OCI-LY3 (cell line): Measurements from ENCODE around the gene L3HYPDH.

ENCODE experiments used
- H2AFZ ChIP-seq: fragments of 200-600, 300-600 bp; shearing (Covaris generic); 2 replicates; pipeline ENCODE4 v1.6.0; 2014; ENCODE audit warnings: antibody characterized with exemption, low read depth, low read length
- H3K27ac ChIP-seq: fragments of 200-600, 300-600 bp; sonication (generic); 2 replicates; pipeline ENCODE4 v1.5.1; 2014; ENCODE audit warnings: mild to moderate bottlenecking, low read length, moderate library complexity, mixed read lengths
- H3K27me3 ChIP-seq: fragments of 200-600, 300-600 bp; sonication (generic); 2 replicates; pipeline ENCODE4 v1.6.1; 2014; ENCODE audit warnings: low read depth, low read length, mixed read lengths
- H3K36me3 ChIP-seq: fragments of 200-600, 300-600 bp; sonication (generic); replicated peaks from 2 replicates; pipeline ENCODE3; 2014; ENCODE audit warnings: low read depth, low read length, mixed read lengths
- H3K4me1 ChIP-seq: fragments of 300-600, 200-600 bp; sonication (generic); 2 replicates; pipeline ENCODE4 v1.6.1; 2014; ENCODE audit warnings: low read length, mixed read lengths
- H3K4me2 ChIP-seq: fragments of 200-600, 300-600 bp; sonication (generic); 2 replicates; pipeline ENCODE4 v1.6.1; 2014; ENCODE audit warnings: low read length, mixed read lengths
- H3K4me3 ChIP-seq: fragments of 300-600, 200-600 bp; sonication (generic); 2 replicates; pipeline ENCODE4 v1.5.1; 2014; ENCODE audit warnings: antibody characterized with exemption, mild to moderate bottlenecking, low read length, moderate library complexity
- H3K79me2 ChIP-seq: fragments of 300-600, 200-600 bp; shearing (Covaris generic); 2 replicates; pipeline ENCODE4 v1.6.1; 2014; ENCODE audit warnings: mild to moderate bottlenecking, low read length, mixed read lengths
- H3K9ac ChIP-seq: fragments of 300-600, 200-600 bp; shearing (Covaris generic); 2 replicates; pipeline ENCODE4 v1.6.0; 2014; ENCODE audit warnings: mild to moderate bottlenecking, low read length, moderate library complexity
- H3K9me3 ChIP-seq: fragments of 200-600, 300-600 bp; shearing (Covaris generic); 2 replicates; pipeline ENCODE4 v1.6.1; 2014; ENCODE audit warnings: low read length, mixed read lengths; ENCODE audit not compliant: insufficient read depth
- H4K20me1 ChIP-seq: fragments of 200-600, 300-600 bp; sonication (generic); 2 replicates; pipeline ENCODE4 v1.6.1; 2016; ENCODE audit warnings: low read length, mixed read lengths; ENCODE audit not compliant: insufficient read depth
- CTCF ChIP-seq: fragments of 200-600, 300-600 bp; sonication (generic); IDR thresholded peaks from 2 replicates; pipeline ENCODE4 v1.5.1; 2014; ENCODE audit warnings: antibody characterized with exemption, low read length, low read depth
- EZH2phosphoT487 ChIP-seq: fragments of 200-600 bp; shearing (Covaris generic); IDR thresholded peaks from 2 replicates; pipeline ENCODE4 v1.6.1; 2018; ENCODE audit warnings: antibody characterized with exemption, mixed run types, low read depth

The L3HYPDH gene

GRCh38 chr14:59460378-59460777 is 23.8 kb downstream of the L3HYPDH start:
- no peak overlapping the region for H3K27ac ChIP-seq
- H3K9me3 ChIP-seq: no peaks in the 10 kb centered on the region
- no peaks in the 10 kb centered on the region for H3K79me2 ChIP-seq
- no peaks in the 10 kb centered on the region for H3K4me1 ChIP-seq
- no peak overlapping the region for H2AFZ ChIP-seq
- TF ChIP-seq CTCF (no peak), EZH2phosphoT487 (no peak)
- peaks cover 40% of the 10 kb centered on the region for H3K36me3 ChIP-seq
- no peaks in the 10 kb centered on the region for H4K20me1 ChIP-seq
- H3K9ac ChIP-seq: no peak overlapping the region
- no peaks in the 10 kb centered on the region for H3K27me3 ChIP-seq
- H3K4me3 ChIP-seq: no peak overlapping the region
- H3K4me2 ChIP-seq: no peak overlapping the region

GRCh38 chr14:59458486-59458885 is 25.7 kb downstream of the L3HYPDH start:
- Histone ChIP-seq H3K4me2 (no peak overlapping the region), H3K27ac (no peak overlapping the region), H3K36me3 (peaks cover 30% of the 10 kb centered on the region), H4K20me1 (no peaks in the 10 kb centered on the region), H3K4me1 (no peaks in the 10 kb centered on the region), H3K9me3 (no peaks in the 10 kb centered on the region), H3K9ac (no peak overlapping the region), H2AFZ (no peak overlapping the region), H3K27me3 (no peaks in the 10 kb centered on the region), H3K79me2 (no peaks in the 10 kb centered on the region), H3K4me3 (no peak overlapping the region)
- no peak for TF ChIP-seq EZH2phosphoT487
- TF ChIP-seq CTCF: no peak

GRCh38 chr14:59455411-59455810 is 28.8 kb downstream of the L3HYPDH start:
- Histone ChIP-seq H3K27ac (no peak overlapping the region), H3K9ac (no peak overlapping the region), H3K4me1 (no peaks in the 10 kb centered on the region), H3K9me3 (no peaks in the 10 kb centered on the region), H2AFZ (no peak overlapping the region), H3K36me3 (peaks cover 25% of the 10 kb centered on the region), H3K79me2 (no peaks in the 10 kb centered on the region), H3K4me2 (no peak overlapping the region), H3K4me3 (no peak overlapping the region), H4K20me1 (no peaks in the 10 kb centered on the region), H3K27me3 (no peaks in the 10 kb centered on the region)
- TF ChIP-seq CTCF (no peak), EZH2phosphoT487 (no peak)

GRCh38 chr14:59454139-59454538 is 30.1 kb downstream of the L3HYPDH start:
- Histone ChIP-seq H2AFZ (no peak overlapping the region), H3K9ac (no peak overlapping the region), H3K27me3 (no peaks in the 10 kb centered on the region), H3K27ac (no peak overlapping the region), H4K20me1 (no peaks in the 10 kb centered on the region), H3K4me1 (no peaks in the 10 kb centered on the region), H3K4me2 (no peak overlapping the region), H3K4me3 (no peak overlapping the region), H3K36me3 (peaks cover 22% of the 10 kb centered on the region), H3K79me2 (no peaks in the 10 kb centered on the region), H3K9me3 (no peaks in the 10 kb centered on the region)
- no peak for TF ChIP-seq EZH2phosphoT487
- TF ChIP-seq CTCF: no peak
